Measurements from ENCODE around the gene CLN6.

GRCh38 chr15:68223171-68223570, 6.4 kb downstream of the CLN6 start:
- TF ChIP-seq CTCF (conservative IDR thresholded peaks at IDR 0.05) (no peak), ZFX (IDR thresholded peaks at IDR 0.05) (no peak)
